Transverse colon (tissue), 4 donors: Measurements from ENCODE around the gene MAST4.

Source experiments
- CTCF ChIP-seq, 5 experiments: fragments of 200-600 bp in 3 of 5; fragments of 450-650 bp in 2 of 5; sonication (generic) in 3 of 5; IDR thresholded peaks; 1 replicate in 2 of 5; 2 replicates in 3 of 5; pipeline ENCODE4 v1.5.1; 2016 to 2017; ENCODE audit warnings: antibody characterized with exemption in 5 of 5, inconsistent platforms in 3 of 5, mild to moderate bottlenecking in 2 of 5, moderate library complexity in 1 of 5
- POLR2AphosphoS5 ChIP-seq, 3 donors: sonication (generic); formaldehyde crosslinking; IDR thresholded peaks; one replicate each; pipeline ENCODE4 v1.6.1; 2016; ENCODE audit warnings: antibody characterized with exemption in 3 of 3

GRCh38 chr5:66989781-66990180, 393.6 kb downstream of the MAST4 start:
- no peak for TF ChIP-seq CTCF (IDR thresholded peaks at IDR 0.05)
- no peak for TF ChIP-seq POLR2AphosphoS5 (IDR thresholded peaks at IDR 0.05)
